Measurements from ENCODE around the gene ADAM23. TPM values are rescaled to one million over a fixed set of nuclear protein-coding genes. Genes with fewer than 3 reads are reported as not detected.

ADAM23 gene
- total RNA-seq, 1 donor from 2014 or later: 8.5 TPM

DNA sequence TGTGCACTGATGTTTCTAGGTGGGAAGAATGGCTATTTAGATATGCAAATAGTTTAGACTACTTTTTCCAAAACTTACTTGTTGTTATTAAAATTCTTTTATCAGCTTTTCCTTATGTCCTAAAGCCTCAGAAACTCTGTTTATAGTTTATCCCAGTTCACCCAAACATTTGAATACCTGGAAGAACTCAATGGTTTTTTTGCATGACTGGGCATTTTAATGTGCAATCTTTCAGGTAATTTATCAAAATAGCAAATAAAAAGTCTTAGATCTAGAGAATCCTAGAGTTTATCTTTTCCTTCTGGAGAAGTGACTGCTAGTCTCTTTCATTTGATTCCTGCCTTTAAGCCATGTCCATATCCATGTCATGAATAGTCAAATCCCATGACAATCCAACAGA, 9.6 kb upstream of the ADAM23 start:
- TF ChIP-seq, protein P1, sequence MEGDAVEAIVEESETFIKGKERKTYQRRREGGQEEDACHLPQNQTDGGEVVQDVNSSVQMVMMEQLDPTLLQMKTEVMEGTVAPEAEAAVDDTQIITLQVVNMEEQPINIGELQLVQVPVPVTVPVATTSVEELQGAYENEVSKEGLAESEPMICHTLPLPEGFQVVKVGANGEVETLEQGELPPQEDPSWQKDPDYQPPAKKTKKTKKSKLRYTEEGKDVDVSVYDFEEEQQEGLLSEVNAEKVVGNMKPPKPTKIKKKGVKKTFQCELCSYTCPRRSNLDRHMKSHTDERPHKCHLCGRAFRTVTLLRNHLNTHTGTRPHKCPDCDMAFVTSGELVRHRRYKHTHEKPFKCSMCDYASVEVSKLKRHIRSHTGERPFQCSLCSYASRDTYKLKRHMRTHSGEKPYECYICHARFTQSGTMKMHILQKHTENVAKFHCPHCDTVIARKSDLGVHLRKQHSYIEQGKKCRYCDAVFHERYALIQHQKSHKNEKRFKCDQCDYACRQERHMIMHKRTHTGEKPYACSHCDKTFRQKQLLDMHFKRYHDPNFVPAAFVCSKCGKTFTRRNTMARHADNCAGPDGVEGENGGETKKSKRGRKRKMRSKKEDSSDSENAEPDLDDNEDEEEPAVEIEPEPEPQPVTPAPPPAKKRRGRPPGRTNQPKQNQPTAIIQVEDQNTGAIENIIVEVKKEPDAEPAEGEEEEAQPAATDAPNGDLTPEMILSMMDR (IDR thresholded peaks at IDR 0.05; ENCODE audit: unreplicated experiment): no peak
- Mint-ChIP-seq H3K9me3 (no peaks in the 10 kb centered on the region), H3K4me1 (no peaks in the 10 kb centered on the region), H3K4me3 (no peak overlapping the region), H3K27me3 (ENCODE audit: low read depth) (peaks cover 46% of the 10 kb centered on the region), H3K27ac (no peak overlapping the region), H3K36me3 (no peaks in the 10 kb centered on the region)
- no peak for DNase-seq (ENCODE audit: low spot score in 2 of 2, unreplicated experiment in 2 of 2)

DNA sequence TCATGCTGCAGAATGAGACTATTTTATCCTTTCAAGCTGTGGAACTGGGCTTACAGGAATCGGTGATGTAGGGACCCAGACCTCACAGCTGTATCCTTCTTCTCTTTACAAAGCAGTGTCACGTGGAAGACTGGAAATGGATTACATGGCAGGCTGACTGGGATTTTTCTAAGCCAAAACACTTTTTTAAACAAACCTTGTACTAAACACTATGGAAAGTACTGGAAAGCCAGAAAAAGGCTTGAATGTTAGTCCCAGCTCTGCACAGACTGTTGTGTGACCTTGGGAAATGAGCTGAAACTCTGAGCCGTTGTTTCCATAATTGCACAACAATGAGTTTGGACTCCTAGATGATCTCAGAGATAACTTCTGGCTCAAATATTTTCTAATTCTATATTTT, 7.6 kb upstream of the ADAM23 start:
- no peaks in the 10 kb centered on the region for H3K36me3 Mint-ChIP-seq
- H3K4me3 Mint-ChIP-seq: no peak overlapping the region
- H3K4me1 Mint-ChIP-seq: no peaks in the 10 kb centered on the region
- H3K27me3 Mint-ChIP-seq (ENCODE audit: low read depth): peaks cover 58% of the 10 kb centered on the region
- H3K9me3 Mint-ChIP-seq: no peaks in the 10 kb centered on the region
- no peak for DNase-seq (ENCODE audit: low spot score in 2 of 2, unreplicated experiment in 2 of 2)
- TF ChIP-seq, protein P1 (IDR thresholded peaks at IDR 0.05; ENCODE audit: unreplicated experiment): no peak
- no peak overlapping the region for H3K27ac Mint-ChIP-seq

DNA sequence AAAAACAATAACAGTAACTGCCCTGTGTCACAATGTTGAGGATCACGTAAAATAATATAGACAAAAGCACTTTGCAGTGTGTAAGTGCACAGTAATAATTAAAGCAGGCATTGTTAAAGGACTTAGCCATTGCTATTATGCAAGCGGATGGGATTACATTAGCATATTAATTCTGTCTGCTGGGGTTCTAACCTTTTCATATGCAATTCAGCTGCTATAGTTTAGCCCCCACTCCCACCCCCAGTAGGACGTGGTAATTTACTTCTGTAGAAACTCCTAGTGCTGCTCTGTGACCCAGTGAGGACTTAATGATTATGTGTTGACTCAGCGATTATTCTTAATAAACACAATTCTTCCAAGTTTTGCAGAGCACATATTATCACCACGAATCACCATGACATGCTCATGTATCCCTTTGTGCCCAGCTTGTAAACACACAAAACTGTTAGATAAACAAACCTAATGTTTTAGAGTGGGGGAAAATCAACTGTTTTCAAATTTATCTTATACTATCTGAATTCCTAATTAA, 5.1 kb upstream of the ADAM23 start:
- Mint-ChIP-seq H3K4me1 (peaks cover 8% of the 10 kb centered on the region), H3K4me3 (no peak overlapping the region), H3K36me3 (no peaks in the 10 kb centered on the region), H3K27ac (no peak overlapping the region), H3K27me3 (ENCODE audit: low read depth) (peaks cover 79% of the 10 kb centered on the region), H3K9me3 (no peaks in the 10 kb centered on the region)
- TF ChIP-seq, protein P1 (IDR thresholded peaks at IDR 0.05; ENCODE audit: unreplicated experiment): no peak
- no peak for DNase-seq (ENCODE audit: low spot score in 2 of 2, unreplicated experiment in 2 of 2)

DNA sequence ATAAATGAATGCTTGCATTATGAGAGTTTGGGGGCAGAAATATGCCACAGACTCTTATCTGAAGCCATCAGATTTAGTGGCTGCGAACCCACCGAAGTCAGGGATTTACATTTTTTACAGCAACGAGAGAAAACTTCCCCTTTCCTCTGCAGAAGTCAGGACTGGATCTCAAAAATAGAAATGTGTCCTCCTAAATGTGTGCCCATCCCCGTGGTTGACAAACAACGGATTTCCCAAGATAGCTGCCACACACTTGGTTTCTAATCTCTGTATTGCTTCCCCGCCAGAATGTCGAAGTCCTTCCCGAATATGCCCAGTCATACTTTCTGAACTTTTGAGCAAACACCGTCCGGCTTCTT, 879 bp upstream of the ADAM23 start:
- TF ChIP-seq, protein P1 (IDR thresholded peaks at IDR 0.05; ENCODE audit: unreplicated experiment): no peak

DNA sequence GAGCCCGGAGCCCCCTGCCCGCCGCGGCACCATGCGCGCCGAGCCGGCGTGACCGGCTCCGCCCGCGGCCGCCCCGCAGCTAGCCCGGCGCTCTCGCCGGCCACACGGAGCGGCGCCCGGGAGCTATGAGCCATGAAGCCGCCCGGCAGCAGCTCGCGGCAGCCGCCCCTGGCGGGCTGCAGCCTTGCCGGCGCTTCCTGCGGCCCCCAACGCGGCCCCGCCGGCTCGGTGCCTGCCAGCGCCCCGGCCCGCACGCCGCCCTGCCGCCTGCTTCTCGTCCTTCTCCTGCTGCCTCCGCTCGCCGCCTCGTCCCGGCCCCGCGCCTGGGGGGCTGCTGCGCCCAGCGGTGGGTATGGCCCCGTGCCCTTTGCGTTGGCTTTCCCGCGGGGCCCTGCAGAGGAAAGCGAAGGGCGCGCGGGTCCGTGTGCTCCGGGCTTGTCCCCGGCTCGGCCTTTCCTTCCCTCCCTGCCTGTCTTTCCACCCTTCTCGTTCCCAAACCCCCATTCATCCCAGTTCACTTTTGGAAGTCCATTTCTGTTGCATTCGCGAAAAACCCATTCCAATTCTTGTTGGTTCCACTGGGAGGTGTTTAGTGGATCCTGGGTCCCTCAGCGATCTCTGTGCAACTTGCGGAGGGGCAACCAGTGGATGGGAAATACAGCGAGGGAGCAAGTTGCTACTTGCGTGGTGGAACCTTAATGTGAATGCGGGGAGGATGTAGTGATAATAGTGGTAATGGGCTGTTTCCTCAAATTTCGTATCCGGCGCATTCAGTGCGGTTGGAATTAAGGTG, 599 bp downstream of the ADAM23 start:
- Mint-ChIP-seq H3K27me3 (ENCODE audit: low read depth) (peaks cover 83% of the 10 kb centered on the region), H3K4me1 (peaks cover 18% of the 10 kb centered on the region)
- peak; percentile 26 to 61 for DNase-seq (ENCODE audit: low spot score in 2 of 2, unreplicated experiment in 2 of 2)

More for the DNA sequence above, 879 bp upstream of the ADAM23 start:
- no peak for DNase-seq (ENCODE audit: low spot score in 2 of 2, unreplicated experiment in 2 of 2)
- Mint-ChIP-seq H3K9me3 (no peaks in the 10 kb centered on the region), H3K36me3 (no peaks in the 10 kb centered on the region), H3K4me3 (peak overlapping the region; percentile 63), H3K27ac (no peak overlapping the region), H3K27me3 (ENCODE audit: low read depth) (peaks cover 89% of the 10 kb centered on the region), H3K4me1 (peaks cover 15% of the 10 kb centered on the region)

More for the DNA sequence above, 599 bp downstream of the ADAM23 start:
- Mint-ChIP-seq H3K9me3 (no peaks in the 10 kb centered on the region), H3K4me3 (peak overlapping the region; percentile 80), H3K27ac (no peak overlapping the region), H3K36me3 (no peaks in the 10 kb centered on the region)
- TF ChIP-seq, protein P1 (IDR thresholded peaks at IDR 0.05; ENCODE audit: unreplicated experiment): no peak
